Esophagus muscularis mucosa (tissue), 3 donors: Measurements from ENCODE around the gene CCDC188.

Experiments used
- POLR2A ChIP-seq: fragments of 450-650 bp; IDR thresholded peaks from one replicate; pipeline ENCODE4 v1.6.1; 2017; ENCODE audit warnings: antibody characterized with exemption, moderate library complexity, mild to moderate bottlenecking, low read depth
- POLR2AphosphoS5 ChIP-seq, 2 donors: sonication (generic); formaldehyde crosslinking; IDR thresholded peaks; one replicate each; pipeline ENCODE4 v1.6.1; 2017; ENCODE audit warnings: antibody characterized with exemption in 2 of 2
- TF ChIP-seq, protein P1 (sequence below), 3 experiments: fragments of 200-600 bp in 2 of 3; fragments of 450-650 bp in 1 of 3; sonication (generic) in 2 of 3; IDR thresholded peaks; one replicate each; pipeline ENCODE4 v1.5.1; 2017 to 2019; ENCODE audit warnings: antibody characterized with exemption in 3 of 3, mild to moderate bottlenecking in 2 of 3, moderate library complexity in 1 of 3

DNA sequence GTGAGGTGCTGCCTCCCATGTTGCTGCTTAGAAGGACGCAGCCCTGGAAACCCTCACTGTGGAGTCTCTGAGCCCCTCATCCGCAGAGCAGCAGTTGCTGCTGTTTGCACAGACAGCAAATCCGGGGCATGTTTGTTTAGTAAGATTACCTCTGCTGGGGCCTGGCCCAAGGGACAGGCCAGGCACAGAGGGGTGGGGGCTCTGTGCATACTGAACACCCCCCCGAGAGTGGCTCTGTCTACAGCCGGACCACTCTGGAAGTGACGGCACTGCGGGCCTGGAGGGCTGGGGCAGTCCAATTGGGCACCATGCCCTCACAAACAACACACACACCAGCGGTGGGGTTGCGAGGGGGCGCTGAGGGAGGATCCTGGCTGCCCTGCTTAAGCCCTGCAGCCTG is 22.9 kb upstream of the CCDC188 start:
- TF ChIP-seq, protein P1, sequence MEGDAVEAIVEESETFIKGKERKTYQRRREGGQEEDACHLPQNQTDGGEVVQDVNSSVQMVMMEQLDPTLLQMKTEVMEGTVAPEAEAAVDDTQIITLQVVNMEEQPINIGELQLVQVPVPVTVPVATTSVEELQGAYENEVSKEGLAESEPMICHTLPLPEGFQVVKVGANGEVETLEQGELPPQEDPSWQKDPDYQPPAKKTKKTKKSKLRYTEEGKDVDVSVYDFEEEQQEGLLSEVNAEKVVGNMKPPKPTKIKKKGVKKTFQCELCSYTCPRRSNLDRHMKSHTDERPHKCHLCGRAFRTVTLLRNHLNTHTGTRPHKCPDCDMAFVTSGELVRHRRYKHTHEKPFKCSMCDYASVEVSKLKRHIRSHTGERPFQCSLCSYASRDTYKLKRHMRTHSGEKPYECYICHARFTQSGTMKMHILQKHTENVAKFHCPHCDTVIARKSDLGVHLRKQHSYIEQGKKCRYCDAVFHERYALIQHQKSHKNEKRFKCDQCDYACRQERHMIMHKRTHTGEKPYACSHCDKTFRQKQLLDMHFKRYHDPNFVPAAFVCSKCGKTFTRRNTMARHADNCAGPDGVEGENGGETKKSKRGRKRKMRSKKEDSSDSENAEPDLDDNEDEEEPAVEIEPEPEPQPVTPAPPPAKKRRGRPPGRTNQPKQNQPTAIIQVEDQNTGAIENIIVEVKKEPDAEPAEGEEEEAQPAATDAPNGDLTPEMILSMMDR (IDR thresholded peaks at IDR 0.05) = no peak
- TF ChIP-seq POLR2A = no peak
- TF ChIP-seq POLR2AphosphoS5 (IDR thresholded peaks at IDR 0.05) = no peak
